ENCODE results near the gene PDE1A. TPM values are rescaled to one million over a fixed set of nuclear protein-coding genes. Genes with fewer than 3 reads are reported as not detected.
A peak's percentile ranks its signal among the peaks of the same experiment; 100 is the strongest.

PDE1A gene
- total RNA-seq, 1 experiment from 2014 or later, result 3.1 TPM

GRCh38 chr2:182368446-182368845, 58.4 kb downstream of the PDE1A start:
- ChIA-PET POLR2A (ENCODE audit: low non-redundant PET) (no interaction called here), CTCF (no interaction called here)
- H3K27me3 ChIP-seq (replicated peaks; ENCODE audit: insufficient read depth, low read depth, low read length, poor library complexity), result no peaks in the 10 kb centered on the region
- no peak overlapping the region for H3K27ac ChIP-seq (ENCODE audit: low read depth, low read length, poor library complexity, severe bottlenecking)
- no peaks in the 10 kb centered on the region for H3K9me3 ChIP-seq (ENCODE audit: low read depth, low read length, poor library complexity, severe bottlenecking)
- H3K4me1 ChIP-seq (ENCODE audit: insufficient read depth, low read length, poor library complexity, severe bottlenecking), result peaks cover 14% of the 10 kb centered on the region
- TF ChIP-seq CTCF (conservative IDR thresholded peaks at IDR 0.05; ENCODE audit: low read depth, low read length) (no peak), EZH2 (IDR thresholded peaks at IDR 0.05; ENCODE audit: borderline replicate concordance, low read depth, low read length, poor library complexity, severe bottlenecking) (no peak)
- BruUV-seq (replicated peaks), result no TSS peak
- intact Hi-C loops (cut with micrococcal nuclease; ENCODE audit: unreplicated experiment), result no loop called here
- no peak for DNase-seq (ENCODE audit: low spot score)
- no peaks in the 10 kb centered on the region for H3K36me3 ChIP-seq (ENCODE audit: insufficient read depth, low read length, poor library complexity, severe bottlenecking)
- H3K4me3 ChIP-seq (ENCODE audit: low read depth, low read length, poor library complexity, severe bottlenecking), result no peak overlapping the region

GRCh38 chr2:182367401-182367800, 59.4 kb downstream of the PDE1A start:
- CTCF ChIA-PET, result no interaction called here
- no TSS peak for BruUV-seq (replicated peaks)
- Histone ChIP-seq H3K4me3 (ENCODE audit: low read depth, low read length, poor library complexity, severe bottlenecking) (no peak overlapping the region), H3K4me1 (ENCODE audit: insufficient read depth, low read length, poor library complexity, severe bottlenecking) (peaks cover 14% of the 10 kb centered on the region), H3K9me3 (ENCODE audit: low read depth, low read length, poor library complexity, severe bottlenecking) (no peaks in the 10 kb centered on the region), H3K36me3 (ENCODE audit: insufficient read depth, low read length, poor library complexity, severe bottlenecking) (no peaks in the 10 kb centered on the region), H3K27ac (ENCODE audit: low read depth, low read length, poor library complexity, severe bottlenecking) (no peak overlapping the region), H3K27me3 (replicated peaks; ENCODE audit: insufficient read depth, low read depth, low read length, poor library complexity) (no peaks in the 10 kb centered on the region)
- TF ChIP-seq CTCF (conservative IDR thresholded peaks at IDR 0.05; ENCODE audit: low read depth, low read length), result no peak
- TF ChIP-seq EZH2 (IDR thresholded peaks at IDR 0.05; ENCODE audit: borderline replicate concordance, low read depth, low read length, poor library complexity, severe bottlenecking), result no peak
- DNase-seq (ENCODE audit: low spot score), result no peak
- POLR2A ChIA-PET (ENCODE audit: low non-redundant PET), result no interaction called here
- intact Hi-C loops (cut with micrococcal nuclease; ENCODE audit: unreplicated experiment), result no loop called here

- ChIA-PET POLR2A (ENCODE audit: low non-redundant PET) (no interaction called here), CTCF (no interaction called here)
- H3K9me3 ChIP-seq (ENCODE audit: low read depth, low read length, poor library complexity, severe bottlenecking), result no peaks in the 10 kb centered on the region
- intact Hi-C loops (cut with micrococcal nuclease; ENCODE audit: unreplicated experiment), result no loop called here
- peak; percentile 53 for DNase-seq (ENCODE audit: low spot score)
- TF ChIP-seq CTCF (conservative IDR thresholded peaks at IDR 0.05; ENCODE audit: low read depth, low read length), result no peak
- TF ChIP-seq EZH2 (IDR thresholded peaks at IDR 0.05; ENCODE audit: borderline replicate concordance, low read depth, low read length, poor library complexity, severe bottlenecking), result no peak
- H3K4me1 ChIP-seq (ENCODE audit: insufficient read depth, low read length, poor library complexity, severe bottlenecking), result peaks cover 14% of the 10 kb centered on the region
- no peak overlapping the region for H3K4me3 ChIP-seq (ENCODE audit: low read depth, low read length, poor library complexity, severe bottlenecking)
- H3K36me3 ChIP-seq (ENCODE audit: insufficient read depth, low read length, poor library complexity, severe bottlenecking), result no peaks in the 10 kb centered on the region
- no TSS peak for BruUV-seq (replicated peaks)
- no peak overlapping the region for H3K27ac ChIP-seq (ENCODE audit: low read depth, low read length, poor library complexity, severe bottlenecking)
- H3K27me3 ChIP-seq (replicated peaks; ENCODE audit: insufficient read depth, low read depth, low read length, poor library complexity), result no peaks in the 10 kb centered on the region
These were observed 60.2 kb downstream of the PDE1A start for GRCh38 chr2:182366628-182367027.
